Right lung (tissue), 5 donors: ENCODE measurements around the gene TFF1. TPM values are rescaled to one million over a fixed set of nuclear protein-coding genes. Genes with fewer than 3 reads are reported as not detected.

ENCODE experiments used
- DNase-seq, 2 donors: peaks; one replicate each; pipeline ENCODE4 v3.0.0-alpha.2; 2013
- polyA plus RNA-seq, 5 donors: library from polyadenylated mRNA; unstranded; fragments of 120-200 nt; gene quantifications; one replicate each; pipeline versions ENCODE4 v1.2.1 to v1.2.3, GENCODE V29; 2013; ENCODE audit warnings: inconsistent platforms in 1 of 5, low replicate concordance in 1 of 5; ENCODE audit not compliant: insufficient read length in 5 of 5, insufficient read depth in 1 of 5

Gene TFF1
- polyA plus RNA-seq, 5 donors: 0.49 TPM; not detected in 4

- no peak for DNase-seq
Measured at GRCh38 chr21:42362700-42363099, 3.6 kb downstream of the TFF1 start.

GRCh38 chr21:42362198-42362597 is 4.1 kb downstream of the TFF1 start:
- no peak for DNase-seq

GRCh38 chr21:42361286-42361685 is 5.0 kb downstream of the TFF1 start:
- DNase-seq: no peak

- no peak for DNase-seq
Measured at GRCh38 chr21:42360317-42360716, 6.0 kb downstream of the TFF1 start.

GRCh38 chr21:42358937-42359336 is 7.4 kb downstream of the TFF1 start:
- no peak for DNase-seq

- no peak for DNase-seq
Measured at GRCh38 chr21:42358261-42358660, 8.1 kb downstream of the TFF1 start.

GRCh38 chr21:42357307-42357706 is 9.0 kb downstream of the TFF1 start:
- no peak for DNase-seq

- no peak for DNase-seq
Measured at GRCh38 chr21:42356650-42357049, 9.7 kb downstream of the TFF1 start.

GRCh38 chr21:42356046-42356445 is 10.3 kb downstream of the TFF1 start:
- no peak for DNase-seq

GRCh38 chr21:42353623-42354022 is 12.7 kb downstream of the TFF1 start:
- no peak for DNase-seq

GRCh38 chr21:42352441-42353095 is 13.8 kb downstream of the TFF1 start:
- no peak for DNase-seq

- no peak for DNase-seq
Measured at GRCh38 chr21:42351626-42352440, 14.5 kb downstream of the TFF1 start.

GRCh38 chr21:42350927-42351426 is 15.4 kb downstream of the TFF1 start, which contains the start of gene TFF2:
Gene TFF2 (minus strand): TSS chr21:42350994. CDS start chr21:42350957, 37 bp downstream.
- no peak for DNase-seq

GRCh38 chr21:42350318-42350910 is 15.9 kb downstream of the TFF1 start:
- no peak for DNase-seq

GRCh38 chr21:42349420-42350317 is 16.7 kb downstream of the TFF1 start:
- no peak for DNase-seq

GRCh38 chr21:42348762-42349161 is 17.6 kb downstream of the TFF1 start:
- DNase-seq: no peak

GRCh38 chr21:42347601-42348327 is 18.6 kb downstream of the TFF1 start:
- no peak for DNase-seq

GRCh38 chr21:42346866-42347600 is 19.3 kb downstream of the TFF1 start:
- DNase-seq: no peak

GRCh38 chr21:42346441-42346840 is 19.9 kb downstream of the TFF1 start:
- no peak for DNase-seq

- no peak for DNase-seq
Measured at GRCh38 chr21:42344631-42345030, 21.7 kb downstream of the TFF1 start.
